Measurements from ENCODE around the gene GPR152.

DNA sequence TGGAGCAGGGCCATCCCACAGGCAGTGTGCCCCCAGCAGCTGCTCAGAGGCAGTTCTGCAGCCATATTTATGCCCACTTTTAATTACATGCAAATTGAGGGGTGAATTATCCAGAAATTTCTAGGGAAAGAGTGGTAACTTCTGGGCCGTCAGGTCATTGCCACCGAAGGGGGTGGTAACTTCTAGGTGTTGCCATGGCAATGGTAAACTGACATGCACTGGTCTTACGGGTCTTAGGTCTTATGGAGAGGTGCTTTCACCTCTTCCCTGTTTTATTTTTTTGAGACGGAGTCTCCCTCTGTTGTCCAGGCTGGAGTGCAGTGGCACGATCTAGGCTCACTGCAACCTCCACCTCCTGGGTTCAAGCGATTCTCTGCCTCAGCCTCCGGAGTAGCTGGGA is 20.4 kb upstream of the GPR152 start:
- TF ChIP-seq, protein P1, sequence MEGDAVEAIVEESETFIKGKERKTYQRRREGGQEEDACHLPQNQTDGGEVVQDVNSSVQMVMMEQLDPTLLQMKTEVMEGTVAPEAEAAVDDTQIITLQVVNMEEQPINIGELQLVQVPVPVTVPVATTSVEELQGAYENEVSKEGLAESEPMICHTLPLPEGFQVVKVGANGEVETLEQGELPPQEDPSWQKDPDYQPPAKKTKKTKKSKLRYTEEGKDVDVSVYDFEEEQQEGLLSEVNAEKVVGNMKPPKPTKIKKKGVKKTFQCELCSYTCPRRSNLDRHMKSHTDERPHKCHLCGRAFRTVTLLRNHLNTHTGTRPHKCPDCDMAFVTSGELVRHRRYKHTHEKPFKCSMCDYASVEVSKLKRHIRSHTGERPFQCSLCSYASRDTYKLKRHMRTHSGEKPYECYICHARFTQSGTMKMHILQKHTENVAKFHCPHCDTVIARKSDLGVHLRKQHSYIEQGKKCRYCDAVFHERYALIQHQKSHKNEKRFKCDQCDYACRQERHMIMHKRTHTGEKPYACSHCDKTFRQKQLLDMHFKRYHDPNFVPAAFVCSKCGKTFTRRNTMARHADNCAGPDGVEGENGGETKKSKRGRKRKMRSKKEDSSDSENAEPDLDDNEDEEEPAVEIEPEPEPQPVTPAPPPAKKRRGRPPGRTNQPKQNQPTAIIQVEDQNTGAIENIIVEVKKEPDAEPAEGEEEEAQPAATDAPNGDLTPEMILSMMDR (IDR thresholded peaks at IDR 0.05; ENCODE audit: low read length), result no peak
- TF ChIP-seq EZH2 (IDR thresholded peaks at IDR 0.05; ENCODE audit: borderline replicate concordance, low read length), result no peak

Data from OCI-LY1 (cell line).